AG20443 (cell line): ENCODE measurements around the gene ROPN1.

Experiments
- DNase-seq: peaks from one replicate; pipeline ENCODE4 v3.0.0; 2012; ENCODE audit warnings: low spot score, mixed read lengths

ROPN1 gene

GRCh38 chr3:123947482-123947881 is 44.4 kb downstream of the ROPN1 start:
- no peak for DNase-seq

- DNase-seq, result no peak
Measured at GRCh38 chr3:123941542-123941941, 50.4 kb downstream of the ROPN1 start.

- peak; percentile 14 for DNase-seq
Measured at GRCh38 chr3:123941121-123941520, 50.8 kb downstream of the ROPN1 start.

- no peak for DNase-seq
Measured at GRCh38 chr3:123939706-123940105, 52.2 kb downstream of the ROPN1 start.

- no peak for DNase-seq
Measured at GRCh38 chr3:123936400-123936799, 55.5 kb downstream of the ROPN1 start.

GRCh38 chr3:123935830-123936229 is 56.1 kb downstream of the ROPN1 start:
- DNase-seq, result no peak

GRCh38 chr3:123934250-123934649 is 57.7 kb downstream of the ROPN1 start:
- DNase-seq, result no peak

GRCh38 chr3:123930445-123930844 is 61.5 kb downstream of the ROPN1 start:
- DNase-seq, result no peak

- DNase-seq, result no peak
Measured at GRCh38 chr3:123929325-123929724, 62.6 kb downstream of the ROPN1 start.

- DNase-seq, result no peak
Measured at GRCh38 chr3:123926396-123926795, 65.5 kb downstream of the ROPN1 start.

- no peak for DNase-seq
Measured at GRCh38 chr3:123920868-123921267, 71.1 kb downstream of the ROPN1 start.

- no peak for DNase-seq
Measured at GRCh38 chr3:123920383-123920782, 71.5 kb downstream of the ROPN1 start.

GRCh38 chr3:123919353-123919752 is 72.6 kb downstream of the ROPN1 start:
- no peak for DNase-seq
